Epithelial cell of esophagus (primary cell): ENCODE measurements around the gene SRGAP3.

Experiments
- DNase-seq: peaks from one replicate; pipeline ENCODE4 v3.0.0; 2010; ENCODE audit warnings: low read depth
- H3K4me3 ChIP-seq: 2 replicates; pipeline ENCODE4 v1.5.1; 2011; ENCODE audit warnings: mild to moderate bottlenecking, low read length, control low read depth
- TF ChIP-seq, protein P1 (sequence below): IDR thresholded peaks from 2 replicates; pipeline ENCODE4 v1.5.1; 2011; ENCODE audit warnings: low read depth, mild to moderate bottlenecking, low read length, control low read depth, inconsistent platforms; ENCODE audit not compliant: insufficient read depth; ENCODE audit errors: missing control alignments

Gene SRGAP3

DNA sequence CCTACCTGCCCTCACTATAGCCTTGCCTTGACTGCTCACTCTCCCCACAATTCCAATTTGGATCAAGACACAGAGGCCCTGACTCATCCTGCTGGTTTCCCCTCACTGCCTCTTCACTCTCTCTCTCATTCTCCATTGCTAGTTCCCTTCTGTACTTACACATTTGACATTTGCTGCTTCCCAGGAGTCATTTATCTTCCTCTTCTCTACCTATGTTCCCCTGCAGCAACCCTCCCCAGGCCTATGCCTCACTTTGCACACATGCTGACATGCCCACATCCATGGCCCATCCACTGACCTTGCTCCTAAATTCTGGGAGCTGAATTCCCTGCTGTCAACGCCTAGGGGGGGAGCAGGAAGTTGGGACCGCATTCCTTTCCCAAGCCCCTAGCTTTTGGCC, 82.2 kb downstream of the SRGAP3 start:
- DNase-seq: peak; percentile 30
- no peak overlapping the region for H3K4me3 ChIP-seq
- TF ChIP-seq, protein P1, sequence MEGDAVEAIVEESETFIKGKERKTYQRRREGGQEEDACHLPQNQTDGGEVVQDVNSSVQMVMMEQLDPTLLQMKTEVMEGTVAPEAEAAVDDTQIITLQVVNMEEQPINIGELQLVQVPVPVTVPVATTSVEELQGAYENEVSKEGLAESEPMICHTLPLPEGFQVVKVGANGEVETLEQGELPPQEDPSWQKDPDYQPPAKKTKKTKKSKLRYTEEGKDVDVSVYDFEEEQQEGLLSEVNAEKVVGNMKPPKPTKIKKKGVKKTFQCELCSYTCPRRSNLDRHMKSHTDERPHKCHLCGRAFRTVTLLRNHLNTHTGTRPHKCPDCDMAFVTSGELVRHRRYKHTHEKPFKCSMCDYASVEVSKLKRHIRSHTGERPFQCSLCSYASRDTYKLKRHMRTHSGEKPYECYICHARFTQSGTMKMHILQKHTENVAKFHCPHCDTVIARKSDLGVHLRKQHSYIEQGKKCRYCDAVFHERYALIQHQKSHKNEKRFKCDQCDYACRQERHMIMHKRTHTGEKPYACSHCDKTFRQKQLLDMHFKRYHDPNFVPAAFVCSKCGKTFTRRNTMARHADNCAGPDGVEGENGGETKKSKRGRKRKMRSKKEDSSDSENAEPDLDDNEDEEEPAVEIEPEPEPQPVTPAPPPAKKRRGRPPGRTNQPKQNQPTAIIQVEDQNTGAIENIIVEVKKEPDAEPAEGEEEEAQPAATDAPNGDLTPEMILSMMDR: no peak

DNA sequence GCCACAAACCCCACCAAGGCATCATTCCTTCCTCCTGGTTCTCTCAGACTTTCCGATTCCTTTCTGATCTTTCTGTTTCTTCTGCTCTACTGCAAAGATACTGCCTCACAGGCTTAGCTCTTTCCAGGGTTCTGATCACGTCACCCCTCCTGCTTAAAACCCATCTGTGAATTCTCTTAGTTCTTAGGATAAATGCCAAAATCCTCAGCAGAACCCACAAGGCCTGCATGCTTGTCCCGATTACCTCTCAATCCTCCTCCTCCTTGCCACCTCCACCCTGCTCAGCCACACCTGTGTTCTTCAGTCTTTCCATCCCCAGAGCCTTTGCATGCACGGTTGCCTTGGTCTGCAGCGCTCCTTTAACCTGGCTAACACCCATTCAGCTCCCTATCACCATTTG, 84.0 kb downstream of the SRGAP3 start:
- no peak overlapping the region for H3K4me3 ChIP-seq
- TF ChIP-seq, protein P1: no peak
- DNase-seq: no peak

DNA sequence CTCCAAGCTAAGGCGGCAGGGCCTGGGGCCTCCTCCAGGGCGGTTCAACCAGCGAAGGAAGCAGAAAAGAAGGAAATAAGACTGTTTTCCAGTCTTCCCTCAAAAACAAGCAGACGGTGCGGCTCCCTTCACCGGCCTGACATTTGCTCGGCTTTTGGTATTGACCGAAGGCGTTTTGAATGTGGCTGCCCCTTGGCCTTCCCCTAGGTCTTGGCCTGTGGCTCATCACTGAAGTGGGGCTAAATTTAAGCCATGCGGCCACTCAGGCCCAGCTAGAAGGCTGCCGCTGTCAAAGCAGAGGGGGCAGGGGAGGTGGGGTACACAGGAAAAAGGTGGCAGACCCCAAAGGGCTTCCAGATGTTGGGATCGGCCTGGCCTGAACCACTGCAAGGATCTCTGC, 86.2 kb downstream of the SRGAP3 start:
- TF ChIP-seq, protein P1: no peak
- H3K4me3 ChIP-seq: no peak overlapping the region
- no peak for DNase-seq

DNA sequence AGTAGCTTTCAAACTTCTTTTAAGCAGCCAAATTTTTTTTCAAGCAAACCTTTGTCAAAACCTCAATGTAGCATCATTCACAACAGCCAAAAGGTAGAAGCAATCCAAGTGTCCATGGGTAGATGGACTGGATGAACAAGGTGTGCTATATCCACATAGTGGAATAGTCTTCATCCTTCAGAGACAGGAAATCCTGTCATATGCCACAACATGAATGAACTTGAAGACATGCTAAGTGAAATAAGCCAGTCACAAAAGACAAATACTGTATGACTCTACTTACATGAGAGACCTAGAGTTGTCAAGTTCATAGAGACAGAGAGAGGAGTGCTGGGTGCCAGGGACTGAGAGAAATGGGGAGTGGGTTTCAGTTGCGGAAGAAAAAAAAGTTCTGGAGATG, 87.6 kb downstream of the SRGAP3 start:
- peak; percentile 72 for DNase-seq
- TF ChIP-seq, protein P1: no peak

DNA sequence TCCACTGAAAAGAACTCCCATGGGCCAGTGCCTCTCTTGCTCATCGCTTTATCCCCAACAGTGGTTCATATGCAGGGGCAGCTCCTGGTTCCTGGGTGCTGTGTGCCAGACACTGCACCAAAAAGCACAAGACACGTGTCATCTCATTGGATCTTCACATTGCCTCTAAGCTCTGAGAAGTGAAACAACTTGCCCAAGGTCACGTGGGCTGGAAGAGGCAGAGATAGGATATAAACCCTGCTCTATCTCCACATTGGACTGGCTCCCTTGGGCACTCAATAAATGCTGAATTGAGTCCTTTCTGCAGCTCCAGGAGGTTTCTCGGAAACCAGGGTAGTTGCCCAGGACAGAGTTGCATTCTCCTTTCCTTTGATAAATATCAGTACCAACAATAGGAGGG, 88.1 kb downstream of the SRGAP3 start:
- H3K4me3 ChIP-seq: no peak overlapping the region
- TF ChIP-seq, protein P1: no peak
- DNase-seq: no peak

More for the DNA sequence above, 87.6 kb downstream of the SRGAP3 start:
- H3K4me3 ChIP-seq: no peak overlapping the region

DNA sequence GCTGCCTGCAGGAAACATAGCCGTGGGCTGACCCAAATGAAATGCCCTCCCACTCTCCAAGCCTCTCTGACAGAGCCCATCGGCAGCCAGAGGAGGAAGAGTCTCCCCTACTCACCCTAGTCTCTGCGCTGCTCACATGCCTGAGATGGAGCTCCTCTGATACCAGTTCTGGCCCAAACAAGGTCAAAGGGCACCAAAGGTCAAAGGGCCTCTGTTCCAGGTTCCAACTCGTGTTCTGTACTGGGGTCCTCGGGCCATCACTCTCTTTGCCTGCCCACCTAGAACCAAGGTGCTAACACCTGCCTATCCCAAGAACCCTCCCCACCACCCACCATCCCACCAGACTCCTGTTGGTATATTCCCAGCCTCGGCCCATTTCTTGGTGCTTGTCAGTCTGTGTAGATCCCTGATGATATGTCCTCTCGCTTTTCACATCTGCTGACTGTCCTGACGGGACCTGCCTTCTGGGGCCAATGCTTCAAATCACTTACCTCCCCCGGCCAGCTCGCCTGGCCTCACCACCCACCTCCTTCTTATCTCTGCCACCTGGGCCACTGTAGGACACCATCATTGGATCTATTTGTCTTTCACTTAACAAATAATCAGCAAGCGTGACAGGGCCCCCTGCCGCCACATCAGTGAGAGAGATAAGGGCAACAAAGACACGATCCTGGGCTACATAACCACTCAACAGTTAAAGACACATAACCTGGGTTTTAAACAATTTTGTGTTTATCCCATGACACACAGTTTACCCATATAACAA, 90.4 kb downstream of the SRGAP3 start:
- no peak overlapping the region for H3K4me3 ChIP-seq
- TF ChIP-seq, protein P1: no peak
- DNase-seq: no peak
